Measurements from ENCODE around the gene SLC35A1.

Gene SLC35A1

DNA sequence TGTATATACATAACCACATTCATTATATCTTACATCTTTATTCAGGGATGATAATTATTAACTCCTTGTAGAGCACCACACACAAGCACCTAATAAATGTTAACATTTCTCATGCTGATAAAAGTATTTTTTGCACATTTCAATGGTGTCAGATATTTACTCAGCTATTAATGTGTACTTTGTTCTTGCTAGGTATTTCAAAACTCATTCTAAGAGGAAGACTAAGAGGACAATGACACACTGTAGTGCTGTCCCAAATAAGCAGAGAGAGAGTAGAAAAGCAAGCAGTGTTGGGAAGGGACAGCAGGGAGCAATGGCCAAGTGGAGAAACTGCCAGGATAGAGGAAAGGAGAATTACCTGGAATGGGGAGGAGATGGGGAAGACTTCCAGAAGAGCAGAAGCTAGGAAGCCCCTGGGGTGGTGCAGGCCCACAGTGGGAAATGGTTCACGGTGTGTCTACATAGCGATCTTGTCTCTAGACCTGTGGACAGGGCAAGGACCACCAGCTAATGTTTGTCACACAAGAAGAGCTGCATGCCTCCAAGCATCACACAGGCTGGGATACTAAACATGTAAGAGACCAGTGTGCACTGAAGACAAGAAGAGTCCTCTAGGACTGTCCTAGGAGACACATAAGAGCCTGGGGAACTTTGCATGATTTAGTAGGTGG, 61.7 kb downstream of the SLC35A1 start:
- DNase-seq = no peak

- DNase-seq = no peak
Measured at GRCh38 chr6:87538510-87539260, 65.9 kb downstream of the SLC35A1 start.

DNA sequence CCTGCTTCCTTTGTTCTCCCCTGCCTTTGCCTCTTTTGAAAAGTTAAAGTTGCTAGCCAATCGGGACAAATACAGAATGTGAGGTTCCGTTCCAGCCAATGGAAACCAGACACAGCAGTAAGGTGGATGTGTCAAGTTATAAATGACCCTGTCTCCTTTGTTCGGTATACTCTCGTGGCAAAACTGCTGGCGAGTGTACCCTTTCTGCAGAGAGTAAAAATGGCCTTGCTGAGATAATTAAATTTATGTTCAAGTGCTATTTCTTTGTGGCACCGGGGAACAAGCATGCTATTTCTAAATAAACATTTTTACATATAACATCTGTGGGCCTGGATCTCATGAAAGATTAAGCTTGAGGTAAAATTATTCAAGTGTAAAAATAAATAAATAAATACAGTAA, 66.8 kb downstream of the SLC35A1 start:
- DNase-seq = no peak

DNA sequence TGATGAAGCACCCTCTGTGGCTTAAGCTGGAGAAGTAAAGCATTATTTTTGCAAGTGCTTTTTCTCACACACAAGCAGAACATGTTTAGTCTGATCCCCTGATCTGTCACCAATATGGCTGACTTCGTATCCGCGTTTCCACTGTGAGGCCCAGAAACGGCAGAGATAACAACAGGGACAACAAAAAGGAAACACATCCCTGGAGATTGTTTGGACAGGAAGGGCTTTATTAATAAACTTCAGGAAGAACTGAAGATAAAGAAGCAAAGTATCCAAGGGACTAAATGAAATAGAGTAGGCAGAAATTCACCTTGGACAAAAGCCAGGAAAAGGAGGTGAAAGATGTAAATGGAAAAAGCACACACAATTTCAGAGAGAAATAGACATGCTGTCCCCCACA, 67.8 kb downstream of the SLC35A1 start:
- no peak for DNase-seq

DNA sequence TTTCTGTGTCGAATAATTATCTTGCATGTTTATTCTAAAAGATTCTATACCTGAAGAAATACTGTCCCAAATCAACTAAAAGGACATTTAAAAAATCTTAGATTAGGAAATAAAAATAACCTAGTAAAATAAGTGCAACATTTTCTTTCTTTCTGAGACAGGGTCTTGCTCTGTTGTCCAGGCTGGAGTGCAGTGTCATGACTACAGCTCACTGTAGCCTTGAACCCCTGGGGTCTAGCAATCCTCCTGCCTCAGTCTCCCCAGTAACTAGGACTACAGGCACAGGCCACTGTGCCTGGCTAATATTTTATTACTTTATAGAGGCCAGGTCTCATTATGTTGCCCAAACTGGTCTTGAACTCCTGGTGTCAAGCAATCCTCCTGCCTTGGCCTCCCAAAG, 68.3 kb downstream of the SLC35A1 start:
- no peak for DNase-seq

DNA sequence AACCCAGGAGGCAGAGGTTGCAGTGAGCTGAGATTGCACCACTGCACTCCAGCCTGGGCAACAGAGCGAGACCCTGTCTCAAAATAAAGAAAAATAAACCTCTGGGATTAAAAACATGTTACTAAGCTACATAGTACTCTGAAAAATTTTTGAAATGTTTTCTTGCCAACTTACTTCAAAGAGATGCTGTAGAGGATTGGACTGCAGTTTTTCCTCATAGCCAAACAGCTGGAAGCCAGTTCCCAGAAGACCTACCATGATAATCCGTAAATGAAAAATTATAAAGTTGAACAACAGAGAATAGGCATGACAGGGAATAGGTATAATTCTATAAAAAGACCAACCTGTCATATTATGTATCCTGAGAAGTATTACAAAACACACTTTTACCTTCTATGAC, 69.0 kb downstream of the SLC35A1 start:
- no peak for DNase-seq

DNA sequence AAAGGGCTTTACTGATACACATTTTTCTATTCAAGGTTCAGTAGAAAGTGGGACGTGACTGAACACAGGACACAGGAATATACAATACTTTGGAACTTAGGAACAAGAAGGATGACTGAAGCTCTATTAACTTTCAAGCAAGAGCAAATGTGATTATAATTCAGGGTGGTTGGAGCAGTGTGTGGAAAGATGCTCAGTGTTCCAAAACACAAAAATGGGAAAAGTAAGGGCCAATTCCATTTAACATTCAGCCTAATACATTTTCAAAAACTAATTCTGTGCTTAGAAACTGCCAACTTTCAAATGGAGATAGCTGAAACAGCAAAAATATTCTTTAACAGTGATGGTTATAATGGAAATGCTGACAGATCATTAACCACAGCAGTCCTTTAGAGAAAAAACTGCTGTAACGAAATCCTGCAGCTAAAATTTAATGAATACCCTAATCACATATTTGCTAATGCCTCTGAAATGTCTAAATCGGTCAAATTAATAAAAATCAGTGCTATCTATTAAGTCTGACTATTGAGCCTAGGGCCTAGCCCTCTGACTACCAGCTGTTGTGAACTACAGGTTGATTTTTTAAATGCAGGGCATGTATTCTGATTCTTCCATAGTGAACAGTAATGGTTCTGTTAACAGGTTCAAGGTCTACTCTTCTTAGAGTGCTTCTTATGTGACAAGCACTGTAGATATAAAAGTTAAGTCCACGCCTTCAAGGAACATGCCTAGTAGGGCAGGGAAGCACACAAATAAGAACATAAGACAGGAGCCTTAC, 71.1 kb downstream of the SLC35A1 start:
- DNase-seq = no peak

- DNase-seq = no peak
Measured at GRCh38 chr6:87544474-87544735, 71.6 kb downstream of the SLC35A1 start.

GRCh38 chr6:87551799-87552198, 79.0 kb downstream of the SLC35A1 start:
- DNase-seq = no peak

GRCh38 chr6:87553159-87553765, 80.5 kb downstream of the SLC35A1 start:
- DNase-seq = no peak

DNA sequence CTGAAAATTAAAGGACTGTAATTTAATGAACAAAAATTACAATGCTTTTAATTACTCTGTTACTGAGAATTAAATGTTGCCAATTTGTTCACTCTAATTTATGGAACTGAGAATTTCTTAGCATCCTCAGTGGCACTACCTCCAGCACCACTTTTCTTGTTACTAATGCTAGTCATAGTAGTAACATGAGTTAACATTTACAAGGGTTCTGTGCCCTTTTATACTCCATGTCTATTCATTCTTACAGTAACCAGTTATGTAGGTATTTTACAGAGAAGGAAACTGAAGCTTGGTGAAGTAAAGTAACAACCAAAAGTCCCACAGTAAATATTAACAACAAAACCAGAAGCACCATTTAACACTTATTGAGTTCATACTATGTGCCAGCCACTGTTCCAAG, 82.7 kb downstream of the SLC35A1 start:
- DNase-seq = no peak

- no peak for DNase-seq
Measured at GRCh38 chr6:87558446-87558845, 85.7 kb downstream of the SLC35A1 start.

DNA sequence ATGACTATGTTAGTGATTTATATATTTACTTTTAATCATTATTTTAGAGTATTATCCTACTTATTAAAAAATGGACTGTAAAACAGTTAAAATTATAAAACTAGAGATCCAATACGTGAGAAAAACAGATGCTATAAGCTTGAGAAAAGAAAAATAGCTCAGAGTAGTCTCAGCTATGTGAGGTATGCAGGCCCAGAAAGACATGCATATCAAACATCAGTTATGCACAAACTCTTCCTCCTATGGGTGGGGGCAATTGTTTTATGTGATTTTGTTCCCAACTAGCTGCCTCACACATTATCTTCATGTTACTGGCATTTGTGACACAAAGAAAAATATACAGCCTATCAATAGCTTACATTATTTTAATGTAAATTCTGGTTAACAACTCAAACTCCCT, 88.2 kb downstream of the SLC35A1 start:
- DNase-seq = no peak

Measured in 8988T (cell line).